ENCODE data around the gene SNX2.

Gene SNX2

DNA sequence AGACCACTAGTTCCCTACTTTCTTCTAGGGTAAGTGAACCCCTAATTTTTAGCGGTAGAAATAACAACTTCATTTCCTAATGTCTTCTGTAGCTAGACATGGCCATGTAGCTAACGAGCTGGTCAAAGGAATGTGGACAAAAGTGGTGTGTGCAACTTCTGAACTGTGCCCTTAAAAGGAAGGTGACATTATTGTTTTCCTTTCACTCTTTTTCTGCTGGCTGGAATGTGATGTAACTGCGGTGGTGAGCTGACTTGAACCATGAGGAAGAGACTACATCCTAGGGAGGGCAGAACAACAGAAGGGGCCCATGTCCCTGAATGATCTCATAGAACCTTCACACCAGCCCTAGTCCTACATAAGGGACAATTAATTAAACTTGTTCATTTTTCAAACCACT lies 1.3 kb upstream of the SNX2 start:
- DNase-seq: peak; percentile 64

DNA sequence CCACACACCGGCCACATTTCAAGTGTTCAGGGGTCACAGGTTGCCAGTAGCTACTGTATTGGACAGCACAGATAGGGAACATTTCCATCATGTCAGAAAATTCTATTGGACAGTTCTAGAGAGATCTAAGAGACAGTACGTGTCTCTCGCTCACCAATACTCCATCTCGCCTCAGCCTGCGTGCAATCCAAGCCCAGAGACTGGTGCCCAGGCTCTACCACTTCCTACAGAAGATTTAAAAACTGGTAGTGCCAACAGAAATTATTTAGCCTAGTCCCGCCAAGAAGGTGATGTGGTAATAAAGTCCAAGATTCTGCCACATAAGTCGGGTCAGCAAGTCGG lies 390 bp upstream of the SNX2 start:
- DNase-seq: no peak

- DNase-seq: peak; percentile 23
Observed at GRCh38 chr5:122775550-122776542, 966 bp downstream of the SNX2 start.

DNA sequence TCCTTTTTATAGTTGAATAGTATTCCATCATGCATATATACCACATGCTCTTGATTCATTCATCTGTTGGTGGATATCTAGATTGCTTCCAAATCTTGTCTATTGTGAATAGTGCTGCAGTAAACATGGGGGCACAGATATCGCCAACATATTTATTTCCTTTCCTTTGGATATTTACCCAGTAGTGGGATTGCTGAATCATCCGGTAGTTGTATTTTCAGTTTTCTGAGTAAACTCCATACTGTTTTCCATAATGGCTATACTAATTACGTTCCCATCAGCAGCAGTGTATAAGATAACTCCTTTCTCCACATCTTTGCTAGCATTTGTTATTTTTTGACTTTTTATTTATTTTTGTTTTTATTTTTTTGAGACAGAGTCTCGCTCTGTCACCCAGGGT lies 3.3 kb downstream of the SNX2 start:
- no peak for DNase-seq

GRCh38 chr5:122779451-122779850 lies 4.6 kb downstream of the SNX2 start:
- DNase-seq: no peak

- DNase-seq: no peak
Observed at GRCh38 chr5:122780296-122780695, 5.4 kb downstream of the SNX2 start.

GRCh38 chr5:122781465-122781864 lies 6.6 kb downstream of the SNX2 start:
- DNase-seq: no peak

DNA sequence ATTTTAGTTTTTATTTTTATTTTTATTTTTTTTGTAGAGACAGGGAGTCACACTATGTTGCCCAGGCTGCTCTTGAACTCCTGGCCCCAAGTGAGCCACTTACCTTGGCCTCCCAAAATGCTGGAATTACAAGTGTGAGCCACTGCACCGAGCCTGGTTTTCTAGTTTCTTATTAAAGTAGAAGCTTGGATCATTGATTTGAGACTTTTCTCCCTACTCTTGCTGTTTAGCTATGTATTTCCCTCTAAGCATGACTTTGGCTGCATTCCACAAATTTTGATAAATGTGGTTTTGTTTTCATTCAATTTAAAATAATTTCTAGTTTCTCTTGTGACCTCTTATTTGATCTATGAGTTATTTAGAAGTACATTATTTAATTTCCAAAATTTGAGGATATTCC lies 10.4 kb downstream of the SNX2 start:
- no peak for DNase-seq

GRCh38 chr5:122788371-122788770 lies 13.5 kb downstream of the SNX2 start:
- DNase-seq: no peak

DNA sequence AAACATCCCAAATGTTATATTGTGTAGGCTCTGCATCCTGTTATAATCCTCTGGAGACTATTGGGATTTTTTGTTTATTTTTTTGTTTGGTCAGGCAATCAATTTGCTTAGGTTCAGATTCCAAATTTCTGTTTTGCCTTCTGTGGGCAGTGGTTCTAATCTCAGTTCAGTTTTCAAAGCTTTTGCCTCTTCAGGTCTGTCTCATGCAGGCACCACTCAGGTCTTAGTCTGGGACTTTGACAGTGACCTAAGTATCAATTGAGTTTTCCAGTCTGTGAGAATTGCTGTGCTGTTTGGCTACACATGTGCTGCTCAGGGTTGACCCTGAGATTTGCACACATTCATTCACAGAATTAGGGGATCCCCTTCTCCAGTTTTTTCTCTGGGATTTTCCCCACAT lies 14.1 kb downstream of the SNX2 start:
- DNase-seq: no peak

- no peak for DNase-seq
Observed at GRCh38 chr5:122789461-122790171, 14.7 kb downstream of the SNX2 start.

DNA sequence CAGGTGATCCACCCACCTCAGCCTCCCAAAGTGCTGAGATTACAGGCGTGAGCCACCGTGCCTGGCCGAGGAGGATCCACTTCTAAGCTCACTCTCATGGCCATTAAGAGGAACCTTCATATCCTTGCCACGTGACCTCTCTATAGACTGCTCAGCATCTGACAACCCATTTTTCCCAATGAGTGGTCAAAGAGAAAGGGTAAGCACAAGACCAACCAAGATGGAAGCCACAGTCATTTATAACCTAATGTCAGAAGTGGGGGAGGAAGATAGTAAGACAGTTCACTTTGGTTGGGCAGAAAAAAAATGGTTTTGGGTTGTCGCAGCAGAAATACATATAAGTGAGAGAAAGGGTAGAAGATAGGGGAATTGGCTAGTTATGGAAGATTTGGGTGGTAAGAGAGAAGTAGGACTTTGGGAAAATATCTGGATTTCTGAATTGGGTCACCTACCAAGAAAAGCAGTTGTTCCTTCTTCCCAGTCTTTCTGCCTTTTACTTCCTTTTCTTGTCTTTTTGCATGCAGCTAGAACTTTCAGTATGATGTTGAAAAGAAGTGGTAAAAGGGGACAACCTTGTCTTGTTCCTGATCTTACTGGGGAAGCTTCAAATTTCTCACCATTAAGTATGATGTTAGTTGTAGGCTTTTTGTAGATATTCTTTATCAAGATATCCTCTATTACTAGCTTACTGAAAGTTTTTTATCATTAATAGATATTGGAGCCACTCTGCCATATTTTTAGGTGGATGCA lies 15.6 kb downstream of the SNX2 start:
- DNase-seq: no peak

DNA sequence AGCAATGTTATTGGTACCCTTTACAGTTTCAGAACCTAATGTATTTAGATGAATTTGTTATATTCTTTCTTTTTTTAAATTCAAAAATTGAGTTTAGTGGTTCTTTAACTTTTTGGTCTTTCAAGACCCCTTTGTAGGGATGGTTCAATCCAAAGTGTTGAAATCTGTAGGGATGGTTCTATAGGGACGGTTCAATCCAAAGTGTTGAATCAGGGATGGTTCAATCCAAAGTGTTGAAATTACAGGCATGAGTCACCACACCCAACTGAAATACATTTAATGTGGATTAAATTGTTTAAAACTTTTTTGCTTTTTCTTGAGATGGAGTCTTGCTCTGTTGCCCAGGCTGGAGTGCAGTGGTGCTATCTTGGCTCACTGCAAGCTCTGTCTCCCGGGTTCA lies 30.6 kb downstream of the SNX2 start:
- DNase-seq: peak; percentile 34

DNA sequence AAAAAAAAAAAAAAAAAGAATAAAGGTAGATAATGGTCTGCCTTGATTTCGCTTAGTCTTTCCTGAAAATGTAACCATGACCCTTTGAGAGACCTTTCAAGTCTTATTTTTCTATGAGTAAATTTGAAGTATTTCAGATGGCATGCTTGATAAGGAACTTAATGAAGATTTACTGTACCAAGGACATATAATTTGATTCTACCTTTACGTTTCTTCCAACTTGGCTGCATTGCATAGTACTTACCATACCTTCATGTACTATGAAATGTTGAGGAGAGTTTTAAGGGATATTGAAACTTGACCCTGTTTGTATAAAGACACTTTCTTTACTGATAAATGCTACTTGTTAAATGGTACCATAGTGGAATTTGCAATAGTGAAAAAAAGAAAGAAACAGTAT lies 35.5 kb downstream of the SNX2 start:
- DNase-seq: no peak

- DNase-seq: no peak
Observed at GRCh38 chr5:122815218-122815767, 40.4 kb downstream of the SNX2 start.

GRCh38 chr5:122816756-122817155 lies 41.9 kb downstream of the SNX2 start:
- no peak for DNase-seq

DNA sequence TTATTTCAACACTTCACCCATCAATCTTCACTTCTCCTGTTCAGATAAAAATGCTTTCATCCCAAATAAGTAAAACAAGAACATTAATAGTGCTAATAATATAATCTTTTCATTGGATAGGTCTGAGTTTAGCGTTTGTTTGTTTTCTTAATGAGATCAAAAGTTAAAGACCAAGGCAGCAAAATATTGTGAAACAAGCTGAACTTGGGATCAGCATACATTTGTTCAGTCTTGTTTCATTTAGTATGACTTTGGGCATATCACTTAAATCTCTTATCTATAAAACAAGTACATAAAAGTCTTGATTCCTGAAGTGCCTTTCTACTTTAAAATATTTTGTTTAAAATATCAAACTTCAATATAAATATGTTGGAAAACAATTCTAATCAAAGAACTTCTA lies 57.1 kb downstream of the SNX2 start:
- DNase-seq: no peak

DNA sequence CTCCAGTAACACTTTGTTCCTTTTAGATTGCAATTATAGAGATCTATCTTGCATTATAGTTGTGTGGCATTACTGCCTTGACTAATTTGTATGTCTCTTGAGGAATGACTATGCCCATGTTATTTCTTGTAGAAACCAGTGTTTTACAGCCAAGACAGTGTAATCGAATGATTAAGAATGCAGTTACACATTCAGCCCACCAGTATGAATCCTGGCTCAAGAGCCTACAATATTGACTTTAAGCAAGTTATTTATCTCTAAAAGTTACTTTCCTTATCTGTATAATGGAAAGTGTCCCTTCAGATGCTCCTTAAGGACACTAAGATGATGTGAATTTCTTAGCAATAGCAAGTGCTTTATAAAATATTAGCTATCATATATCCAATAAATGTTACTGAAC lies 60.8 kb downstream of the SNX2 start:
- peak; percentile 2 for DNase-seq

DNA sequence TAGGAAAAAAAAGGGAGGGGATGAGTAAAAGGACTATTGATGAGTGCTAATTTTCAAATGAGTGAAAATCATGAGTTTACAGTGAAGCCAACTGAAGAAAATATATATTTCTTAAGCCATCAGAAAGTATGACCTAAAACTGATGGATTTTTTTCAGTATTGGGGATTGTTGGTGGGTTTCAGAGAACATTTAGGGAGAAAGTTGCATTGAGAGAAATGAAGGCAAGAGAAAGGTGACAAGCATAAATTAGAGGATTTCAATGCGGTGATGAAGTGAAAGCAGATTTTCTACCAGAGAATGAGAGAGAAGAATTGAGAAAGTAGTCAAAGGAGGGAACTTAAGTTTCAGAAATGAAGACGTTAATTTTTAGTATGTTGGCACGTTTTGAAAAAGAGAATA lies 62.1 kb downstream of the SNX2 start:
- DNase-seq: no peak

GRCh38 chr5:122839731-122840130 lies 64.9 kb downstream of the SNX2 start:
- DNase-seq: no peak

DNA sequence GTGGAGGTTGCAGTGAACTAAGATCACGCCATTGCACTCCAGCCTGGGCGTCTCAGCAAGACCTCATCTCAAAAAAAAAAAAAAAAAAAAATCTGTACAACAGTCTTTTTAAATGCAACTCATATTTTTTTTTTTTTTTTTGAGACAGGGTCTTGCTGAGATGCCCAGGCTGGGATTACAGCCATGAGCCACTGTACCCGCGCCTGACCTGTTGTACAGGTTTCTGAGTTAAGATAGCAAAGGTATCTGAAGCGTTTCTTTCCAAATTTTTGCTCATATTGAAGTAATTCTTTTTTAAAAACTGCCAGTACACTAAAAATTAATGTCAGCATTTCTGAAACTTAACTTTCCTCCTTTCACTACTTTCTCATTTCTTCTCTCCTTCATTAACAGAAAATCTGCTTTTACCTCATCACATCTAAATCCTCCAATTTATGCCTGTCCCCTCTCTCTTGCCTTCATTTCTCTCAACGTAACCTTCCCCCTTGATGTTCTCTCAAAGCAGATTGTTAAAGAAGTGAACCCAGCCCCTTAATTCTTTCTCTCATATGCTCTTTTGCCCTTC lies 67.2 kb downstream of the SNX2 start:
- no peak for DNase-seq

- DNase-seq: no peak
Observed at GRCh38 chr5:122844136-122844909, 69.4 kb downstream of the SNX2 start.
